Type B pancreatic cell (in vitro differentiated cells): ENCODE results near the gene DOK1. TPM values are rescaled to one million over a fixed set of nuclear protein-coding genes. Genes with fewer than 3 reads are reported as not detected.

Source experiments
- DNase-seq: peaks from one replicate; pipeline ENCODE4 v3.0.0; 2021; ENCODE audit warnings: mixed read lengths; ENCODE audit not compliant: unreplicated experiment; ENCODE audit errors: extremely low spot score
- H3K27ac Mint-ChIP-seq: 2 replicates; pipeline ENCODE4 v1.8.0; 2021; ENCODE audit warnings: mild to moderate bottlenecking, mixed read lengths
- H3K27me3 Mint-ChIP-seq: 2 replicates; pipeline ENCODE4 v1.8.0; 2021; ENCODE audit warnings: mixed read lengths
- H3K36me3 Mint-ChIP-seq: 2 replicates; pipeline ENCODE4 v1.8.0; 2021; ENCODE audit warnings: mixed read lengths
- H3K4me1 Mint-ChIP-seq: one replicate; pipeline ENCODE4 v1.8.0; 2021; ENCODE audit warnings: mixed read lengths; ENCODE audit not compliant: unreplicated experiment
- H3K4me3 Mint-ChIP-seq: 2 replicates; pipeline ENCODE4 v1.8.0; 2021; ENCODE audit warnings: mild to moderate bottlenecking, mixed read lengths
- H3K9me3 Mint-ChIP-seq: 2 replicates; pipeline ENCODE4 v1.8.0; 2021; ENCODE audit warnings: mixed read lengths
- total RNA-seq: library from RNA; stranded (reverse); gene quantifications from 2 replicates; pipeline ENCODE4 v1.2.1, GENCODE V29; 2021; ENCODE audit warnings: low replicate concordance
- TF ChIP-seq, protein P1 (sequence below): fragments of 200-600 bp; sonication (generic); conservative IDR thresholded peaks from 2 replicates; pipeline ENCODE4 v1.5.0; 2021; ENCODE audit warnings: antibody characterized with exemption, mild to moderate bottlenecking

DOK1 gene
- total RNA-seq, 1 donor from 2014 or later: 9.9 TPM

DNA sequence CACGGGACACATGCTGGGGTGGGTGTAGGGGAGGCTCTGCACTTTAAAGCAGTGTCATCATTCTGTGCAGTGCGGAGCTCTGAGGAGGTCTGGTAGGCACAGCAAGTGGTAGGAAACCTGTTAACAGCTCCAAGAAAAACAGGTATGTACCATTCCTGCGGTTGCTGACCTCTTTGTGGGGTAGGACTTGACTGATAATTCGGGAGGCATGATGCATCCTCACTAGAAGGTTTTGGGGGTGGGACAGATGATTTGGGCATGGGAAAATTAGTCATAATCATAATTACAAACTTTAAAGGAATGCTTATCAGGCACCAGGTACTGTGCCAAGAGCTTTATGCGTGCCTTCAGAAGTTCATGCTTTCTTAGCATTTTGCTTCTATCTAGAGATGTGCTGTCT lies 9.7 kb downstream of the DOK1 start:
- H3K4me1 Mint-ChIP-seq: no peaks in the 10 kb centered on the region
- no peaks in the 10 kb centered on the region for H3K36me3 Mint-ChIP-seq
- no peaks in the 10 kb centered on the region for H3K9me3 Mint-ChIP-seq
- no peak overlapping the region for H3K4me3 Mint-ChIP-seq
- H3K27ac Mint-ChIP-seq: no peak overlapping the region
- DNase-seq: no peak
- H3K27me3 Mint-ChIP-seq: peaks cover 74% of the 10 kb centered on the region
- TF ChIP-seq, protein P1, sequence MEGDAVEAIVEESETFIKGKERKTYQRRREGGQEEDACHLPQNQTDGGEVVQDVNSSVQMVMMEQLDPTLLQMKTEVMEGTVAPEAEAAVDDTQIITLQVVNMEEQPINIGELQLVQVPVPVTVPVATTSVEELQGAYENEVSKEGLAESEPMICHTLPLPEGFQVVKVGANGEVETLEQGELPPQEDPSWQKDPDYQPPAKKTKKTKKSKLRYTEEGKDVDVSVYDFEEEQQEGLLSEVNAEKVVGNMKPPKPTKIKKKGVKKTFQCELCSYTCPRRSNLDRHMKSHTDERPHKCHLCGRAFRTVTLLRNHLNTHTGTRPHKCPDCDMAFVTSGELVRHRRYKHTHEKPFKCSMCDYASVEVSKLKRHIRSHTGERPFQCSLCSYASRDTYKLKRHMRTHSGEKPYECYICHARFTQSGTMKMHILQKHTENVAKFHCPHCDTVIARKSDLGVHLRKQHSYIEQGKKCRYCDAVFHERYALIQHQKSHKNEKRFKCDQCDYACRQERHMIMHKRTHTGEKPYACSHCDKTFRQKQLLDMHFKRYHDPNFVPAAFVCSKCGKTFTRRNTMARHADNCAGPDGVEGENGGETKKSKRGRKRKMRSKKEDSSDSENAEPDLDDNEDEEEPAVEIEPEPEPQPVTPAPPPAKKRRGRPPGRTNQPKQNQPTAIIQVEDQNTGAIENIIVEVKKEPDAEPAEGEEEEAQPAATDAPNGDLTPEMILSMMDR: no peak

DNA sequence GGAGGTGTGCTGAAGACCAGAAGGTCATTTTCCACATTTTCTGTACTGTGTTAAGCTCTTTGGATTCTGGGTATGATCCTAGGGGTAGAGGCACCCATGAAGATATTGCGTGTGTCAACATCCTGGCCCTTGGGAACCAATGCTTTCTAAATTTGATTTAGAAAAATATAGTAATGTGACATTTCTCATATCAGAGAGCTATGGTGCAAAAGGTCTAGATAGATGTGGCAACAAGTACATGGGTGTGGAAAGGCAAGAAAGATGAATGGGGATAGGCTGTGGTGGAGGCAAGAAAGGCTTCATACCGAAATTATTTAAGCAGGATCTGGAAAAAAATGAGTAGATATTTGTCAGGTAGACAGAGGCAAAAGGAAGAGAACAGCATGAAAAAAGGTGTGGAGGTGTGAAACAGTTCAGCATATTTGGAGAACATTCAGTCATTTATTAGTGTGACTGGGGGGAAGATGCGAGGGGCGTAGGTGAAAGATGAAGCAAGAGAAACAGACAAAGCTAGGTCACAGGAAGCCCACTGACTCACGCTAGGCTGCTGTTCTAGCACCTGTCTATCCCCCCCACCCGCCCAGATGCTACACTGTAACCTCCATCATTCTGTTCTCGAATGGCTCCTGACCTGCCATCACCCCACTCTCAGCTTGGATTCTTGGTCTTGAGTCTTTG lies 11.7 kb downstream of the DOK1 start:
- Mint-ChIP-seq H3K4me1 (no peaks in the 10 kb centered on the region), H3K27ac (no peak overlapping the region), H3K27me3 (peaks cover 60% of the 10 kb centered on the region), H3K36me3 (no peaks in the 10 kb centered on the region), H3K9me3 (no peaks in the 10 kb centered on the region), H3K4me3 (no peak overlapping the region)
- TF ChIP-seq, protein P1: no peak
- DNase-seq: no peak

DNA sequence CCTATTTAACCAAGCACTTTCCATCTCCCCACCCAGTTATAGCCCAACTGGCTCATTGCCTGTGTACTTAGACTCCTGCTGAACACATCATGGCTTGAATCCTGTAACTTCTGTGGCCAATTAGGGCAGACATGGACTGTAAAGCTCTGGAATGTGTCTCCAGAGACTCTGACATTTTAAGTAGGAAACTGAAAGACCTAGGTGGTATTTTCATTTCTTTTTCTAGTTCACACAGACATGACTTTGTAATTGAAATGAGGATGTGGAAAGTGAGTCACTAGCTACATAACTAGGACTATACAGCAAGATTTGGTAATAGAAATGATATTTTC lies 12.2 kb downstream of the DOK1 start:
- Mint-ChIP-seq H3K9me3 (no peaks in the 10 kb centered on the region), H3K36me3 (no peaks in the 10 kb centered on the region), H3K4me1 (no peaks in the 10 kb centered on the region), H3K27me3 (peaks cover 55% of the 10 kb centered on the region), H3K4me3 (no peak overlapping the region), H3K27ac (no peak overlapping the region)
- TF ChIP-seq, protein P1: no peak
- DNase-seq: no peak

DNA sequence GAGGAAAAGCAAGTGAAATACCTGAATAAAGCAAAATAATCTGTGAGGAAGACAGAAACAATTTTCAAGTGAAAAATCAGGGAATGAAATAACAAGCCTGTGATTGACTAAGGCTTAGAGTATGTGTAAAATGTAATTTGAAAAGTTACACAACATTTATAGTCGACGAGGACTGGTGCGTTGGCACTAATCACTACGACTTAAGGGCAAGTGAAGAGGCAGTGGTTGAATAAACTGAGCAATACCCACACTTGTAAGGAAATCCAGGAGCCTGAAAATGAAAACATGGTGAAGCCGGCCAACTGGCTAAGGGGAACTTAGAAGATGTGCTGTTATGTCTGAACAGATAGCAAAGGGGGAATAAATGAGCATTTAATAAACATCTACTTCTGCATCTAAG lies 13.4 kb downstream of the DOK1 start:
- TF ChIP-seq, protein P1: no peak
- no peaks in the 10 kb centered on the region for H3K36me3 Mint-ChIP-seq
- H3K4me3 Mint-ChIP-seq: no peak overlapping the region
- no peak for DNase-seq
- H3K4me1 Mint-ChIP-seq: no peaks in the 10 kb centered on the region
- H3K9me3 Mint-ChIP-seq: no peaks in the 10 kb centered on the region
- peaks cover 44% of the 10 kb centered on the region for H3K27me3 Mint-ChIP-seq
- H3K27ac Mint-ChIP-seq: no peak overlapping the region

GRCh38 chr2:74569686-74570085 lies 15.2 kb downstream of the DOK1 start:
- peaks cover 27% of the 10 kb centered on the region for H3K27me3 Mint-ChIP-seq
- no peaks in the 10 kb centered on the region for H3K36me3 Mint-ChIP-seq
- no peak overlapping the region for H3K27ac Mint-ChIP-seq
- DNase-seq: no peak
- H3K4me3 Mint-ChIP-seq: no peak overlapping the region
- TF ChIP-seq, protein P1: no peak
- peaks cover 7% of the 10 kb centered on the region for H3K4me1 Mint-ChIP-seq
- H3K9me3 Mint-ChIP-seq: no peaks in the 10 kb centered on the region

- Mint-ChIP-seq H3K4me3 (no peak overlapping the region), H3K4me1 (peaks cover 8% of the 10 kb centered on the region), H3K27me3 (peaks cover 22% of the 10 kb centered on the region), H3K9me3 (no peaks in the 10 kb centered on the region), H3K36me3 (no peaks in the 10 kb centered on the region), H3K27ac (no peak overlapping the region)
- TF ChIP-seq, protein P1: no peak
- no peak for DNase-seq
Observed at GRCh38 chr2:74571058-74571457, 16.5 kb downstream of the DOK1 start.
